Keratinocyte (primary cell): ENCODE data around the gene WDSUB1.

Experiments used
- CTCF ChIP-seq, 3 experiments: IDR thresholded peaks in 1 of 3; conservative IDR thresholded peaks in 1 of 3; optimal IDR thresholded peaks in 1 of 3; 2 replicates in 2 of 3; 3 replicates in 1 of 3; pipeline versions ENCODE3 to v1.5.1; 2011; ENCODE audit warnings: low read length in 3 of 3, mild to moderate bottlenecking in 3 of 3, moderate library complexity in 2 of 3, control low read depth in 1 of 3, inconsistent platforms in 1 of 3; ENCODE audit not compliant: insufficient read depth in 2 of 3; ENCODE audit errors: extremely low read depth in 1 of 3
- EZH2 ChIP-seq: IDR thresholded peaks from one replicate; pipeline ENCODE4 v1.6.1; 2012; ENCODE audit warnings: inconsistent platforms, mild to moderate bottlenecking, low read length, moderate library complexity

DNA sequence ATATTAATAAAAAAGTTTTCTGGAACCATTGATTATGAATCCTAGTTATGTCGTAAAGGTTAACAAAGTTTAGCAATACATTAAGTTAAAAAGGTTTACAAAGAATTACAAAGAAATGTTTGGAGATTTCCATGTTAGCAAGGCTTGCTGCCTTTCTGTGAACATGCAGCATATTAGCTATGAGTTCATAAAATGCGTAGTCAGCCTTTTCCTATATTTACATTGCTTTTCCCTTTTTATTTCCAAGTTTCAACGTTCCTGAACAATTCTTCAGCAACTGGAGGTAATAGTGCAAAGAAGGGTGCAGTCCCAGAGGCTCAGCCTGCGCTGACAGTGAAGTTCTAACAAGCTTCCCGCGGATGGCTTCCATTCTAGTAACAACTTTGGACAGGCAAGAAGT, 51.6 kb downstream of the WDSUB1 start:
- no peak for TF ChIP-seq CTCF (optimal IDR thresholded peaks at IDR 0.05 in 1 of 3, IDR thresholded peaks at IDR 0.05 in 1 of 3, conservative IDR thresholded peaks at IDR 0.05 in 1 of 3; ENCODE audit: extremely low read depth in 1 of 3, insufficient read depth in 2 of 3, low read length in 3 of 3)
- no peak for TF ChIP-seq EZH2
